GM19324 (cell line): ENCODE data around the gene THSD1.
"Not testable (repeated sequence)": the region's sequence is repeated elsewhere in the genome, so short reads cannot be mapped to it uniquely, and the experiment has no call there.

ENCODE experiments used
- ATAC-seq: cut with Tn5 transposase; IDR thresholded peaks from one replicate; pipeline ENCODE4 v1.9.1; 2021; ENCODE audit warnings: mild to moderate bottlenecking, moderate library complexity; ENCODE audit not compliant: unreplicated experiment, low FRiP score

THSD1 gene

DNA sequence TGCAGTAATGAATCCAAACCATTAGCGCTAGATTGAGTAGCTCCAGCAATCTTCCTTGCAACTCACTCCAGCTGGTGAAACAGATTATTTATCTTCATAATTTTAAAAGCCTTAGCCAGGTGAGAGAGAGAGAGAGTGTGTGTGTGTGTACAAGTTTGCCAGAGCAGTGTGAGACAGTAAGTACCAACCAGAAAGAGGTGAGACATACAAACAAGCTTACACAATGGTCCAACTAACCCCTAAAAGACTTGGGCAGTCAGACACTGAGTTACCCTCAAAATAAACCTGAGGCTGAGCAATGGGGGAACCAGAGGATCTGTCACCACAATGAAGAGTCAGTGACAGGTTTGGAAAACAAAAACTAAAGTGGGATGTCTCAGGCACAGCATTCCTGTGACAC lies 8.1 kb upstream of the THSD1 start:
- no peak for ATAC-seq

DNA sequence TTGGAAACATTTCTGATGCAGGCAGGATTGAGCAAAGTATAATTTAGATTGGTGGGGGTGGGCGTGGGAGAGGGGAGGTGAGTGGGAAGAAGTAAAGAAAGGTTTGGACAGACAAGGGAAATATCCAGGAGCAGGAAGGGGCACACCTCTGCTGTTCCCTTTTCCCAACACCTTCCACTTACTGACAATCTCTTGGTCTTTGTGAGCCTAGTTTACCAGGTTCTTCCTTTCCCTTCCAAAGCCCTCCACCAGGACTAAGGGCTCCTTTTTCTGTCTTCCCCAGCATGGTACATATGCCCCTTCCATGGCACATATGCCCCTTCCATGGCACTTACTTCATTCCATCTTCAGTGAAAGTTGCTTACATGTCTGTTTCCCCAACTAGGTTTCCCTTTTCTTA lies 6.2 kb upstream of the THSD1 start:
- ATAC-seq: no peak

DNA sequence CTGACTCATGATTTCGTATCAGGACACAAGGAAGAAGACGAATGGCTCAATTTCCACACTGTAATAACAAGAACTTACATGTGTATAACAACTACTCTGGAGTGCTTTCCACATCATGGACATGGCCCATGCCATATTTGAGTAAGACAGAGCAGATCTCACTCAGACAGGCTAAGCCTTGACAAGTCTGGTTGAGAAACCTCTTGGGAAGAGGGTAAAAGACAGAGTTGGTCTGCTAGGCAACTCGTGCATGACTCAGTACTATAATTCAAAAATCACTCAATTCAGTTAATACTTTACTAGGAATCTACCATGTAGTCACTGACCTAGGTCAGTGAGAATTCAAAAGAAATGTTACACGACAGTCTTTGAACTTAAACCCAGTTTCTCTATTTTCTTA lies 5.7 kb upstream of the THSD1 start:
- peak; percentile 82 for ATAC-seq

DNA sequence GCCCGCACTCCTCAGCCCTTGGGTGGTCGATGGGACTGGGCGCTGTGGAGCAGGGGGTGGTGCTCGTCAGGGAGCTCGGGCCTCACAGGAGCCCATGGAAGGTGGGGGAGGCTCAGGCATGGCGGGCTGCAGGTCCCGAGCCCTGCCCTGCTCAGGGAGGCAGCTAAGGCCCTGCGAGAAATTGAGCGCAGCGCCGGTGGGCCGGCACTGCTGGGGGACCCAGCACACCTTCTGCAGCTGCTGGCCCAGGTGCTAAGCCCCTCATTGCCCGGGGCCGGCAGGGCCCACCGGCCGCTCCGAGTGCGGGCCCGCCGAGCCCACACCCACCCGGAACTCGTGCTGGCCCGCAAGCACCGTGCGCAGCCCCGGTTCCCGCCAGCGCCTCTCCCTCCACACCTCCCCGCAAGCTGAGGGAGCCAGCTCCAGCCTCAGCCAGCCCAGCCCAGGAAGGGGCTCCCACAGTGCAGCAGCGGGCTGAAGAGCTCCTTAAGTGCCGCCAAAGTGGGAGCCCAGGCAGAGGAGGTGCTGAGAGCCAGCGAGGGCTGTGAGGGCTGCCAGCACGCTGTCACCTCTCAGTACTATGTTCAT lies 2.2 kb upstream of the THSD1 start:
- ATAC-seq: not testable (repeated sequence)

DNA sequence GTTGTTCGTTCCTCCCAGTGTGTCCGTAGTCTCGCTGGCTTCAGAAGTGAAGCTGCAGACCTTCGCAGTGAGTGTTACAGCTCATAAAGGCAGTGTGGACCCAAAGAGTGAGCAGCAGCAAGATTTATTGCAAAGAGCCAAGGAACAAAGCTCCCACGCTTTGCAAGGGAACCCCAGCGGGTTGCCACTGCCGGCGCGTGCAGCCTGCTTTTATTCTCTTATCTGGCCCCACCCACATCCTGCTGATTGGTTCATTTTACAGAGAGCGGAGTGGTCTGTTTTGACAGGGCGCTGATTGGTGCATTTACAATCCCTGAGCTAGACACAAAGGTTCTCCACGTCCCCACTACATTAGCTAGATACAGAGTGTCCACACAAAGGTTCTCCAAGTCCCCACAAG lies 1.5 kb upstream of the THSD1 start:
- ATAC-seq: not testable (repeated sequence)

DNA sequence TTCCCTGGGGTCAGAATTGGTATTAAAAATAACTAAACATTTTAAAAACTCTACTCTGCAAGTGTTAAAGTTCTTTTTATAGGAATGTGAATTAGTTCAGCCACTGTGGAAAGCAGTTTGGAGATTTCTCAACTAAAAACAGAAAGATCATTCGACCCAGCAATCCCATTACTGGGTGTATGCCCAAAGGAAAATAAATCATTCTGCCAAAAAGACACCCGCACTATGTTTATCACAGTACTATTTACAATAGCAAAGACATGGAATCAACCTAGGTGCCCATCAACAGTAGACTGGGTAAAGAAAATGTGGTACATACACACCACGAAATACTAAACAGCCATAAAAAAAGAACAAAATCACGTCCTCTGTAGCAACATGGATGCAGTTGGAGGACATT lies 657 bp upstream of the THSD1 start:
- ATAC-seq: no peak

DNA sequence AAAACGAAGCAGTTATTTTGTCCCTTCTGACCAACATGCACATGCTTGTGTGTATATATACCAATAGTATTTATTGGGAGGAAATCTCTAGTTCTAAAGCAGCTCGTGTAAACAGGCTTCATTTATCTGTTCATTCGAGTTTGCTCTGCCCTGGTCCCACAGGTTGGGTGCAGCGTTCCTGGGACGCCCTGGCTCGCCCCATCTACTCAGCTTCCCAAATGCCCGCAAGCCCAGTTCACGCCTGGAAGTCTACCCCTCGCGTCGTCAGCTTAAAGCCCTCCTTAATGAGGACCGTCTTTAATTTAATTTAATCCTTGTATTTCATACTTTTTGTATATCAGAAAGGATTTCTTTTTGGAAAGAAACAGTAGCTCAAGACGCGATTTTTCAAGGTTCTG lies 604 bp downstream of the THSD1 start:
- ATAC-seq: no peak

DNA sequence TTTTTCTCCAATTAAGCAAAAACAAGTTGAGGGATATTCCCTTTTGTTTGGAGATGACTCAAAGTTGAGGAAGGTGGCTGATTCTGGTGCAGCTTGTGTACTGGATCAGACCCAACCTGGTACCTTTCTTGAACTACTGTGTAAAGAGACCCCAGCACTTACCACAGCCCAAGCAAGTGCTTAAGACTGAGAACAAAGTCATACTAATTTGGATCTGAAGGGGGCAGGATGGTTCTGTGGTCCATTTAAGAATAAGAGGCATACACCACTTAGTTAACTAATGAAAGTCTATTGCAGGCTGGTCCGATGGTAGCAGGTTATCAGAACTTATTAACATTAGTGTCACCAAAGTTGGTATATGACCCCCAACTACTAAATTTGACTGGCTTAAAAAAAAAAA lies 6.3 kb downstream of the THSD1 start:
- ATAC-seq: no peak

DNA sequence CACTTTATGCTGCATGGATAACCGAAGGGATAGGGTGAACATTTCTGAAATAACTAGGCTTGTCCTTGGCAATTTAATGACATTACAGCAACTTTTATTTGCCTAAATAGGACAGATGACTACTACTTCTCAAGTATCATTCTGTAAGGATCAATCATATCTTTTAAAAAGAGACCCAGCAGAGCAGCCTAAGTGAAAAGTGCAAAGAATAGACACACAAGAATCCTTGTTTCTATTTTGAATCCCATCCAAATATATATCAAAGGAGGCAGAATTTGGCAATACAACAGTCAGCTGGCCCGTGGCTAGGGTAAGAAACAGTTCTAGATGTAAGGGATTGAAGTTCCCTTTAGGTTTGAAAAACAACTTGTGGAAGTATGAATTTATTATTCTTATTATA lies 6.9 kb downstream of the THSD1 start:
- no peak for ATAC-seq

DNA sequence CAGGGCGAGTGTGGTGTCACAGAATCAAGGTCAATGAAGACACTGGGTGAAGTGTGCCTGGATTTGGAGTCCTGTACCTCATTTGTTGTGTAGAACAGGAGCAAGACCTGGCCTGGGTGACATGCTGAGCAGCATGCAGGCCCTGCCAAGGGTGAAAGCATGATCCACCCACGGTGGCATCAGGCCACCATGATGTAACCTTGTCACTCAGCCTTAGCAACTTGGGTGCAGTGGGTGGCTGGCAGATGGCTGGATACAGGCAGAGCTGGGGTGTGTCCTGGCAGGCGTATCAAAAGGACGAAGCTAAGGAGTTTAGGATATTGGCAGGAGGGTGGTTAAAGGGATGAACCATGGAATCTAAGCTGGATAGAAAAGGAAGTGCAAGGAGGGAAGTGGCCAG lies 10.3 kb downstream of the THSD1 start:
- ATAC-seq: no peak

DNA sequence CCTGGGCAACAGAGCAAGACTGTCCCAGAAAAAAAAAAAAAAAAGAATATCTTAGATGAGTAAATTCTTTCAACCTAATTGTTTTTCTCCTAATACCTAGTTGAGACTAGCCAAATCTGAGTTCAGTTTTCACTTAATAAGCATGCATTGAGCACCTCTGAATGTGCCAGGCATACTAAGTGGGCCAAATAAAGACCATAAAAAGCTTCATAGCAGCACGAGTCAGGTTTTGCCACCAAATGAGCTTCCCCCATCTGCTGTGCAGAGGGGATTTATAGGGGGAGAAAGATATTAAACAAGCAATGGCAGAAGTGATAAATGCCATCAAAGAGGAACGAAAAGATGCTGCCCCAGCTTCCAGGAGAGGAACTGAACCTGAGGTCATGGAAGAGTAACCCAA lies 11.4 kb downstream of the THSD1 start:
- no peak for ATAC-seq

DNA sequence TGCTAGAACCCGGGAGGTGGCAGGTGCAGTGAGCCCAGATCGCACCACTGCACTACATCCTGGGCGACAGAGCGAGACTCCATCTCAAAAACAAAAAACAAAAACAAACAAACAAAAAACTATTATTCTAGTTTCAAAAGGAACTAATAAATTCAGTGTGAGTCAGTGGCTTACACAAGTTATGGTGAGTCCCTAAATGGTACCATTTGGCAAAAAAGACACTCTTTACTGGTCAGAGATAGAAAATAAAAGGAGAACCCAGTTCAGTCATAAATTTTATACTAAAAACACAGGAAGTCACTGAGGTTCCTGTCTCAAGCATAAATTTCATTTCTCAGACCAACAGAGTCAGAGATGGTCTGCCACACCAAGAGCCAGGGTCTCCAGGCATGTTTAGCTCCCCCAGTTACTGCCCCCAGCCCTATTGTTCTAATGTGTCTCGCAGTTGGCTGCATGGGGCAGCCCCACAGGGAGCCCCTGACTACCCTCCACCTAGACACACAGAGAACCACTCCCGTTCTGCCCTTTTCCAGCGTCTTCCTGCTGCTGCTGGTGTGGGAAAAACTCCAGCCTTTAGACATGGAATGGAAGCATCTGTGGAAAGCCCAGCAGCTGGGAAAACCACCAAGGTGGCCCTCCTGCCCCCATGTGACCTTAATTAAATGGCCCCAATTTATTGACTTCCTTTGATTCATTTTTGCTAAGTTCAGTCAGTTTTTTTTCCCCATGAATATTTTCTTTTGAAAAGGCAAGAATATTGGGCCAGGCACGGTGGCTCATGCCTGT lies 12.2 kb downstream of the THSD1 start:
- no peak for ATAC-seq

DNA sequence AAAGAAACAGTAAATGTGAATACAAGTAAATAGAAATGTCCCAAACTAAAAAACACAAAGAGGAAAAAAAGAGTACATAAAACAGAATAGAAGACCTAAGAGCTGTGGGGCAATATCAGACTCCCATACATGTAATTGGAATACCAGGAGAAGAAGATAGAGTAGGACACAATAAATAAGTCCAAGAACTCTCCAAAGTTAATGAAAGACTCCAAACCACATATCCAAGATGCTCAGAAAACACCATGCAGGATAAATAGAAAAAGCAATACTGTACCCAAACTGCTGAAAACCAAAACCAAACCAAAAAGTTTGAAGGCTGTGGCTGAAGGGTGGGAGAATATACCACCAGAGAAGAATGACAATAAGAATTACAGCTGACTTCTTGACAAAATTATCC lies 18.3 kb downstream of the THSD1 start:
- no peak for ATAC-seq

DNA sequence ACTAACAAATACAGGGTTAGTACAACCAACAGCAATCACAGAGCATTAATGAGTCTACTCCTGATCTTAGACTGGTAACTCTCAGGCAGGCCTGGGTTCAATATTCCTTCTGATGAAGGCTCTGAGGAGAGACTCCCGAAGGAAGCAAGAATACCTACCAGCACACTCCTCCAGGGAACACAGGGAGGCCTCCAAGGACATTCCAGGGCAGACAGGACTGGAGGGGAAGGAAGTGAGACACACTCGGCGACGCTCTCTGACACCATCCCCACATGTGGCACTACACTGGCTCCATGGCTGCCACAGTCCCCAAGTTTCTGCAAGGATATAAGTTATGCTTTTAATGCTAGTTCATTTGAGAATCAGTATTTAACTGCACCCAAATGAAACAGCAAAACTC lies 20.1 kb downstream of the THSD1 start:
- ATAC-seq: no peak

DNA sequence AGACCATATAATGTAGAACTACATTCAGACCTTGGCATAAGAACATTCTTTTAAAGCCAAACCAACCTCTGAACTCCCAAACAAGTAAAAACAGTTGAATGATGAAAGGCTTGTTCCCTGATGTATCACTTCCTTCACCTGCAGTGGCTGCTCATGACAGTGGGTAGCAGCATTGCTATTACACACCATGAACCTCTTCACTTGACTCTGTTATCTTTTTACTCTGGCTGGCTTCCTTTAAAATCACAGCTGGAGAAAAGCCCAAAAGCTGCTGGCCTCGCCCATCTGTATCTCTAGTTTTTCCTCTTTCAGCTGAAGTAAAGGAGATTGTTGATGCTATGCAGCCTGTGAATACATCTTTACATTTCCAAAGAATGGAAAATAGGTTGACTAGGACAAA lies 22.6 kb downstream of the THSD1 start:
- ATAC-seq: no peak

DNA sequence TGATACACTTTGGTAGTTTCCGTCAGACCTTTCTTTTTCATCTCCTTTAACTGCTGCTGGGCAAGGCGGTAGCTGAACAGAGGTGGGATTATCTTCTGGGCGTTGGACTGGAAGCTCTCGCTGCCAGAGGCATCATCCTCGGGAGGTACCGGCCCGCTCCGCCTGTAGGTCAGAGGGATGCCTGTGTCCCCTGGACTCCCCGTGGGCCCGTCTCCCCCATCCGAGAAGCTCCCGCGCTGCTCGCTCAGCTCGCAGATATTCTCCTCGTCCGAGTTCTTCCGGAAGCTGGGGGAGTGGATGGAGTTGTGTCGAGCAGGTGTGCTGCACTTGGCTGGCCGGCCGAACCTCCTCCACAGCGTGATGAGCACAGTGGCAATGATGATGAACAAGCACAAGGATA lies 27.7 kb downstream of the THSD1 start:
- no peak for ATAC-seq

DNA sequence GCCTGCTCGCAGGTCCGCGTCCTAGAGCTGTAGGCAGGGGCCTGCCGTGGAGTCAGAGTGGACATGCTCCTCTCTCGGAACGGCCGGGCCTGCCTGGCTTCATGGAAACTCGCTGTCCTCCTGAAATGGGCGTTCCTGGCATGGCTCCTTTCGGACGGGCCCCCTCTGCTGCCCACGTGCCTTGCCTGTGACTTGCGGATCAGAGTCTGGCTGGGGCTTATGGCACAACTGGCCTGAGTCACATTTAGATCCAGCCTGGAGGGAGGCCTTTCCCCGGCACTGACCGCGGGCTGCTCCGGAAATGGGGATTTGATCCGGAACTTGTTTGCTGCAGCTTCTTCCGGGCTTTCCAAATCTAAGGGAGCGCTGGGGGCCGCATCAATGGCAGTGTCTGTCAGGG lies 28.1 kb downstream of the THSD1 start:
- ATAC-seq: no peak

DNA sequence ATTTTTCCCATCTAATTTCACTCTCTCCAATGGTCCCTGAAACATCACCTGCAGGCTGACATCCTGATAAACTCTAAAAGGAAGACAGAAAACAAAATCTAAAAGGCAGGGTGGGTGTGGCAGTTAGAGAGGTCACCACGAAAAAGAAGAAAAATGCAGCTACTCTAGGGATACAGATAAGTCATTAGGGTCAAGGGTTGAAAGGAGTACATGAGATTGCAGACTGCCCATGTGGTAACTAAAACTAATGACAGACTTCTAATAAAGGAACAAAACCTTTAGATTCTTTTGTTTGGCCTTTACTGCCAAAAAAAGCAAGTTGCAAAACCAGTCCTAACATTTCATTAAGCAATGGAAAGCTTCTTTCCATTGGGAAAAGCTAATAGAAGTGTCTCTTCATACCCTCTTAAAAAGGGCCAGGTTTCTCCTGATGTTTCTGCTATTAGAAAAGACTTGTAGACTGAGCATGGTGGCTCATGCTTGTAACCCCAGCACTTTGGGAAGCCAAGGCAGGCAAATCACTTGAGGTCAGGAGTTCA lies 31.0 kb downstream of the THSD1 start:
- no peak for ATAC-seq

DNA sequence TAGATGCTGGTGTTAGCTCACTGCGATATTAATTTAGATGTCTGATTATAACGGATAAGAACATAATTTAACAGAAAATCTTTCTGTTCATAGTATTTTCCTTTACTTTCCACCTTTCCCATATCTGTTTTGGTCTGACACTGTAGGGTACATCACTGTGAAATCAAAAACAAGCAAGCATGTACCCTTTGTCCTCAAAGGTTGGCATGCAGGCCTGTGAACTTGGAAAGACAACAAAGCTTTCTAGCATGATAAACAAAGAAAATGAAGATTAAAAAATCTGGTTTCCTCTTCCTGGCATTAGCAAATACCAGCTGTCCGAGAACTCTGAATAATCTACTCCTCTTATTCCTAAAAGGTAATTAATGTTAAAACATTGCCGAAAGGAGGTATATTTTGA lies 31.6 kb downstream of the THSD1 start:
- ATAC-seq: no peak

DNA sequence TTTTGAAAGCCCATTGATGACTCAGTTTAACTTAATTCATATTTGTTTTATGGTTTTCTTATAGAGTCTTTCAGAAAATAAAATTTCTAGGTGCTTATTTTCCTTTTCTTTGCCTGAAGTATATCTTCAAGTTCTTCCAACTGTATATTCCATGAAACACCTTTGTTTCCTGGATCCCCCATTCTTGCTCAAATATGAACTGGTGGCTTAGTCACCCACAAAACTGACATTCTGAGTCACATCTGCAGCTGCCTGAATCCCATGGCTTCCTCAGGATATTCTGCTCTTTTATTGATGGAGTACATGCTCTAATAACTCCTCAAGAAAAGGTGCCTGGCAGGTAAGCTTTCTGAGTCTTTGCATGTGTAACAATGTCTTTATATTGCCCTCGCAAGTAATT lies 32.7 kb downstream of the THSD1 start:
- not testable (repeated sequence) for ATAC-seq

DNA sequence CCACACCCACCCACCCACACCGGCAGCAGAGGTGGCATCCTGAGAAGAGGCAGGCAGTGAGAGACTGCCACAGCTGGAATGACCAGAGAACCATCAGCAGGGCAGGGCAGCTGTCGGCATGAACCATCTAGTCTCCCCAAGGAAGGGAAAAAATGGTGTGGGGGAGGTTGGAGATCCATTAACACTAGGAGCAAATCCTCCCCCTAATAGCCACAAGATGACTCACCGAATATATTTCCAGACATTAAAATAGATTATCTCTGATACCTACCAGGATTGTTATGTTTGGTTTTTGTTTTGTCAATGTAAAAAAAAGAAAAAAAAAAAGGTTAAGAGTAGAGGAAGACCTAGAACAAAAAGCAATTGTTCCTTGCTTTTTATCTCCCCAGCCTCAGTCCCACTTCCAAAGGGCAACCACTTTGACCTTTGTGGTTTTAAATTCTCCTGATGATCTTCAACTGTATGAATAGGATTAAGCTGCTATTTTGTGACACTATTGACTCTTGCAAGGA lies 34.2 kb downstream of the THSD1 start:
- no peak for ATAC-seq

DNA sequence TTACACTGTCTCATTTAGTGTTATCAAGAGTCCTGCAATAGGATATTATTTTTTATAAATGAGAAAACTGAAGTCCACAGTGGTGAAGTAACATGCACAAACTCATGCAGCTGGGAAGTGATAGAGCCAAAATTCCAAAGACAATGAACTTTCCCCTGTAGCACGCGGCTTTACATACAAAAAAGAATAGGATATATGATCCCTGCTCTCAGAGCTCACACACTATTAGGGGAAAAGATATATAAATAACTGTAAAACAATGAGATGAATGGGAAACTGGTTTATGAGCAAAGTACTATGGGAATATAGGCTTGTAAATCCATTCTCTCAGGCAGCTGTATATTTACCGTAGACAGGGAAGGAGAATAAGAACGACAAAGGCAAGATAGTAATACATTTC lies 39.7 kb downstream of the THSD1 start:
- no peak for ATAC-seq
